Gastrocnemius medialis (tissue), 4 donors: ENCODE measurements around the gene VPS45.
A peak's percentile ranks its signal among the peaks of the same experiment; 100 is the strongest.

Experiments used
- POLR2A ChIP-seq, 2 donors: fragments of 450-650 bp; IDR thresholded peaks; one replicate each; pipeline ENCODE4 v1.6.1; 2017; ENCODE audit warnings: antibody characterized with exemption in 2 of 2, mild to moderate bottlenecking in 2 of 2, moderate library complexity in 2 of 2
- TF ChIP-seq, protein P1 (sequence below), 5 experiments: fragments of 450-650 bp in 3 of 5; fragments of 200-600 bp in 2 of 5; sonication (generic) in 2 of 5; IDR thresholded peaks in 4 of 5; conservative IDR thresholded peaks in 1 of 5; 1 replicate in 4 of 5; 2 replicates in 1 of 5; pipeline ENCODE4 v1.5.1; 2016 to 2019; ENCODE audit warnings: antibody characterized with exemption in 5 of 5, mild to moderate bottlenecking in 3 of 5, moderate library complexity in 3 of 5

DNA sequence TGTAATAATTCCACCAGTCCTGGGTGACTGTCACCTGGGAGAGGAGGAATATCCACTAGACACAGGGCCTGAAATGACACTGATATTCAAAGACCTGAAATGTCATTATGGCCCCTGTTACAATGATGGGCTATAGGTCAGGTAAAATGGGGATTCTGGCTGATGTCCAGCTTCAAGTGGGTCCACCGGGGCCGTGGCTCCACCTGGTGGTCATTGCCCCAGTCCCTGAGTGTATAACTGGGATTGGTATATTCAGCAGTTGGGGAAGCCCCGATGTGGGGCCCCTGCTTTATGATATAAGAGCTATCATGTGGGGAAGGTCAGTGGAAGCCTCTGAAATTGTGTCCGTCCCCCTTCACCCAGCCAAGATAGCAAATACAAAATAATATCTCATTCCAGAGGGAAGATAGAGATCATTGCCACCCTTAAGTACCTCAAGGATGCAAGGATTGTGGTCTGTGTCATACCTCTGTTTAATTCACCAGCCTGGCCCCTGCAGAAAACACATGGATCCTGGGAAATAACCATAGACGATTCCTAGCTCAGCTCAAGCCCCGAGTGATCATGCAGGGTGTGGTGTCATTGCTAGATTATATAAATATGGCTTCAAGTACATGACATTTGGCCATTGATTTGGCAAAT lies 101.5 kb downstream of the VPS45 start:
- TF ChIP-seq, protein P1, sequence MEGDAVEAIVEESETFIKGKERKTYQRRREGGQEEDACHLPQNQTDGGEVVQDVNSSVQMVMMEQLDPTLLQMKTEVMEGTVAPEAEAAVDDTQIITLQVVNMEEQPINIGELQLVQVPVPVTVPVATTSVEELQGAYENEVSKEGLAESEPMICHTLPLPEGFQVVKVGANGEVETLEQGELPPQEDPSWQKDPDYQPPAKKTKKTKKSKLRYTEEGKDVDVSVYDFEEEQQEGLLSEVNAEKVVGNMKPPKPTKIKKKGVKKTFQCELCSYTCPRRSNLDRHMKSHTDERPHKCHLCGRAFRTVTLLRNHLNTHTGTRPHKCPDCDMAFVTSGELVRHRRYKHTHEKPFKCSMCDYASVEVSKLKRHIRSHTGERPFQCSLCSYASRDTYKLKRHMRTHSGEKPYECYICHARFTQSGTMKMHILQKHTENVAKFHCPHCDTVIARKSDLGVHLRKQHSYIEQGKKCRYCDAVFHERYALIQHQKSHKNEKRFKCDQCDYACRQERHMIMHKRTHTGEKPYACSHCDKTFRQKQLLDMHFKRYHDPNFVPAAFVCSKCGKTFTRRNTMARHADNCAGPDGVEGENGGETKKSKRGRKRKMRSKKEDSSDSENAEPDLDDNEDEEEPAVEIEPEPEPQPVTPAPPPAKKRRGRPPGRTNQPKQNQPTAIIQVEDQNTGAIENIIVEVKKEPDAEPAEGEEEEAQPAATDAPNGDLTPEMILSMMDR (IDR thresholded peaks at IDR 0.05 in 4 of 5, conservative IDR thresholded peaks at IDR 0.05 in 1 of 5) = peak; percentile 73 to 86 (median 84)
- no peak for TF ChIP-seq POLR2A (IDR thresholded peaks at IDR 0.05)
